GM12878 (cell line): Measurements from ENCODE around the gene CAMKMT.

Experiments used
- CREB1 ChIP-seq: IDR thresholded peaks from 2 replicates; pipeline ENCODE4 v1.6.1; 2012; ENCODE audit warnings: low read depth, mild to moderate bottlenecking, inconsistent platforms
- EZH2 ChIP-seq: IDR thresholded peaks from 2 replicates; pipeline ENCODE4 v1.6.1; 2012; ENCODE audit warnings: low read depth, mild to moderate bottlenecking, control low read depth, inconsistent platforms, low read length, borderline replicate concordance; ENCODE audit not compliant: control insufficient read depth
- MYC ChIP-seq: IDR thresholded peaks from 2 replicates; pipeline ENCODE4 v1.6.1; 2011; ENCODE audit warnings: mild to moderate bottlenecking, low read length, moderate library complexity, inconsistent platforms; ENCODE audit not compliant: insufficient read depth, insufficient replicate concordance, insufficient read length, severe bottlenecking
- NR2C1 ChIP-seq: fragments of 450-650 bp; IDR thresholded peaks from 2 replicates; pipeline ENCODE4 v1.6.1; 2017; ENCODE audit warnings: antibody characterized with exemption, mild to moderate bottlenecking, moderate library complexity
- SMC3 ChIP-seq: IDR thresholded peaks from 2 replicates; pipeline ENCODE4 v1.6.1; 2011; ENCODE audit warnings: low read length, improper control_type of control experiment, borderline replicate concordance
- TAF1 ChIP-seq: IDR thresholded peaks from 2 replicates; pipeline ENCODE4 v1.6.1; 2011; ENCODE audit warnings: mild to moderate bottlenecking, low read depth, low read length, borderline replicate concordance
- TARDBP ChIP-seq: IDR thresholded peaks from 2 replicates; pipeline ENCODE4 v1.6.1; 2016; ENCODE audit warnings: borderline replicate concordance

DNA sequence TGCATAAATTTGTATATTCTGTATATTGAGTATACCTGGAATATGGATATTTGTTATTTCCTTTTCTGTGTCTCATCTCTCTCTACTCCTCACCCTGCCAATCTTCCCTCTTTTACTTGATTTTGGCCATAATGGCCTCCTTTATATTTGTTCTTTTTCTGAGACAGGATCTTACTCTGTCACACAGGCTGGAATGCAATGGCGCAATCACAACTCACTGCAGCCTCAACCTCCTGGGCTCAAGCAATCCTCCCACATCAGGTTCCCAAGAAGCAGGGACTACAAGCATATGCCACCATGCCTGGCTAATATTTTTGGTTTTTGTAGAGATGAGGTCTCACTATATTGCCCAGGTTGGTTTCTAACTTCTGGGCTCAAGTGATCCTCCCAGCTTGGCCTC, 30.9 kb upstream of the CAMKMT start:
- TF ChIP-seq EZH2 (no peak), TARDBP (no peak), NR2C1 (no peak), TAF1 (no peak), SMC3 (no peak), MYC (no peak), CREB1 (no peak)
